Bronchial epithelial cell (primary cell): ENCODE measurements around the gene EVI2B. TPM values are rescaled to one million over a fixed set of nuclear protein-coding genes. Genes with fewer than 3 reads are reported as not detected.
A peak's percentile ranks its signal among the peaks of the same experiment; 100 is the strongest.

Experiments
- DNase-seq: peaks from one replicate; pipeline ENCODE4 v3.0.0-alpha.2; 2010; ENCODE audit warnings: low read depth
- FAIRE-seq: peaks from 2 replicates; lab custom pipeline; 2011; peaks lifted over from hg19 to GRCh38; lab: Jason Lieb, UNC
- H3K27me3 ChIP-seq: 2 replicates; pipeline ENCODE4 v1.5.1; 2011; ENCODE audit warnings: low read length; ENCODE audit not compliant: control insufficient read depth, insufficient read depth
- H3K36me3 ChIP-seq: 2 replicates; pipeline ENCODE4 v1.5.1; 2011; ENCODE audit warnings: low read length; ENCODE audit not compliant: control insufficient read depth, insufficient read depth
- H3K4me3 ChIP-seq: 2 replicates; pipeline ENCODE4 v1.5.1; 2011; ENCODE audit warnings: mild to moderate bottlenecking, low read depth, low read length, control low read depth
- CTCF ChIP-seq: IDR thresholded peaks from 2 replicates; pipeline ENCODE4 v1.5.1; 2011; ENCODE audit warnings: mild to moderate bottlenecking, moderate library complexity, low read length, control low read depth, inconsistent platforms; ENCODE audit not compliant: insufficient read depth, severe bottlenecking
- total RNA-seq: library from RNA; depleted of rRNA; stranded (reverse); fragments of >200 nt; gene quantifications from 2 replicates; pipeline ENCODE4 v1.2.1, GENCODE V29; 2014

EVI2B gene
- total RNA-seq, 1 donor from 2014 or later = not detected

- FAIRE-seq (no peak), DNase-seq (no peak)
- Histone ChIP-seq H3K36me3 (no peaks in the 10 kb centered on the region), H3K27me3 (no peaks in the 10 kb centered on the region), H3K4me3 (no peak overlapping the region)
- TF ChIP-seq CTCF = no peak
Observed at GRCh38 chr17:31321966-31322365, 8.1 kb upstream of the EVI2B start.

- DNase-seq = peak; percentile 70
- TF ChIP-seq CTCF = no peak
- no peak for FAIRE-seq
- H3K36me3 ChIP-seq = no peaks in the 10 kb centered on the region
- no peaks in the 10 kb centered on the region for H3K27me3 ChIP-seq
- no peak within 1 kb of the TSS for H3K4me3 ChIP-seq
Observed at GRCh38 chr17:31321481-31321880, 7.6 kb upstream of the EVI2B start, which contains the start of gene EVI2A. Gene EVI2A, minus strand, starts transcription at chr17:31321622. Its CDS starts 2,609 bp downstream, at chr17:31319013.

GRCh38 chr17:31320791-31321190, 6.9 kb upstream of the EVI2B start:
- H3K36me3 ChIP-seq = no peaks in the 10 kb centered on the region
- no peak overlapping the region for H3K4me3 ChIP-seq
- FAIRE-seq (no peak), DNase-seq (no peak)
- no peak for TF ChIP-seq CTCF
- no peaks in the 10 kb centered on the region for H3K27me3 ChIP-seq

- no peak overlapping the region for H3K4me3 ChIP-seq
Observed at GRCh38 chr17:31320241-31320640, 6.4 kb upstream of the EVI2B start.

GRCh38 chr17:31318851-31319661, 5.2 kb upstream of the EVI2B start:
- H3K27me3 ChIP-seq = no peaks in the 10 kb centered on the region
- no peak overlapping the region for H3K4me3 ChIP-seq
- FAIRE-seq = no peak
- H3K36me3 ChIP-seq = no peaks in the 10 kb centered on the region
- TF ChIP-seq CTCF = no peak
- no peak for DNase-seq

More at GRCh38 chr17:31320241-31320640, 6.4 kb upstream of the EVI2B start:
- no peaks in the 10 kb centered on the region for H3K27me3 ChIP-seq
- FAIRE-seq = no peak
- no peak for DNase-seq
- no peaks in the 10 kb centered on the region for H3K36me3 ChIP-seq
- TF ChIP-seq CTCF = no peak

- FAIRE-seq = no peak
- H3K4me3 ChIP-seq = no peak overlapping the region
Observed at GRCh38 chr17:31318298-31318801, 4.5 kb upstream of the EVI2B start.

More at GRCh38 chr17:31318298-31318801, 4.5 kb upstream of the EVI2B start:
- no peaks in the 10 kb centered on the region for H3K27me3 ChIP-seq
- DNase-seq = peak; percentile 69
- no peak for TF ChIP-seq CTCF
- H3K36me3 ChIP-seq = no peaks in the 10 kb centered on the region
